ENCODE measurements around the gene STARD8.
"Not testable (repeated sequence)": the region's sequence is repeated elsewhere in the genome, so short reads cannot be mapped to it uniquely, and the experiment has no call there.

STARD8 gene

DNA sequence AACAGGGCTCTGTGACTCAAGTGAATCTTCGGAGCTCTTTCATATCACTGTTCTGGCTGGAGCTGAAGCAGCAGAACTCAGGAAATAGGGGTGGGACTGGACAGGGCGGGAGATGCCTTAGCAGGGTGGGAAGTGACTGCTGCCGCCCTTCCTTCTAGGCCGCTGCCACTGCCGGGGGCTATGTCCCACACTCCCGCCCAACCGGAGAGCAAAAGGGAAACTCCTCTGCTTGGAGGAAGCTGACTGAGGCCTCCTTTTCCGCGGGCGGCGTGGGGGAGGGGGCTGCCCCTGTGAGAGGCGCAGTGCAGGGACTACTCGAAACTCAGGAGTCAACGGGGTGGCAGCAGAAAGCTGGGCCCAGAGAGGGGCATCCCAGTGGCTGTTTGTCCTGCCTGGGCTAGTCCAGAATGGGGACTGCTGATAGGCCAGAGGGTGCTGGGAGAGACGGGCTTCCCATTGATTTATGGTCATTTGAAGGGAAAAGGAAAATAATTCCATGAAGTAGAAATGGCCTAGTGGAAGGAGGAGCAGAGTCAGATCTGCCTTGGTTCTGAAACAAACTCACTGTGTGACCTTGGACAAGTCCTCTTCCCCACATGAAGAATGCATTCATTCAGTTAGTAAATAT is 36.9 kb downstream of the STARD8 start:
- no peak for DNase-seq (ENCODE audit: low read depth, low spot score)
- H3K4me3 ChIP-seq (ENCODE audit: low read length) = no peak overlapping the region

DNA sequence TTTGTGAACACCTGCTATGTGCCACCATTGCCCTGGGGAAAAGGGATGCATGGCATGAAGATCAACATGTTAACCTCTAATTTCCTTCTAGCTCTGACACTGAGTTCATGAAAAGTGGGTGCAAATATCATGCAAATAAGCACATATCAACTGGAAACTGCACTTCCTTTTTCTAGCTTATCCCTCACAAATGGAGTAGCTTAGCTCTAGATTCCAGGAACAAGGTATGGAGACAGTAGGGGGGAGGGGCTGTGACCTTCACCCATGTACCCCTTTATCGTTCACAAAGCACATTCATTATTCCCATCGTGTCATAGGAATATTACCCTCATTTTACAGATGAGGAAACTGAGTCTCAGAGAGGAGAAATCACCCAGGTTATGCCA is 37.4 kb downstream of the STARD8 start:
- no peak for DNase-seq (ENCODE audit: low read depth, low spot score)
- H3K4me3 ChIP-seq (ENCODE audit: low read length) = no peak overlapping the region

DNA sequence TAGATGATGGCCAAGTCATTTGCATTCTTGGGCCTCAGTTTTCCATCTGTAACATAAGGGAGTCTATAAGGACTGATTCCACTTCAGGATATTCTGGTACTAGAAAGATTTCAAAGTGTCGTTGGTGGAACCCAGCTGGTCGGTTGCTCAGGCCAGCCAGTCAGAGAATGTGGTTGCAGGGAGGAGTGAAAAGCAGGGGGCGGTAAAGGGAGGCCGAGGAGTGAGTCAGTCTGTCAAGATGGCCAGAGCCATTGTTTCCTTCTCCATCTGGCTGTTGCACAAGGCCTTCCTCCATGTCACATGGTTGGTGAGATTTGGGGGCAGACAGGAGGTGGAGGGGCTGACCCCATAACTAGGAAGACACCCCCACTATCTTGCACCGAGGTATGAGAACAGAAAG is 38.2 kb downstream of the STARD8 start:
- DNase-seq (ENCODE audit: low read depth, low spot score) = no peak

DNA sequence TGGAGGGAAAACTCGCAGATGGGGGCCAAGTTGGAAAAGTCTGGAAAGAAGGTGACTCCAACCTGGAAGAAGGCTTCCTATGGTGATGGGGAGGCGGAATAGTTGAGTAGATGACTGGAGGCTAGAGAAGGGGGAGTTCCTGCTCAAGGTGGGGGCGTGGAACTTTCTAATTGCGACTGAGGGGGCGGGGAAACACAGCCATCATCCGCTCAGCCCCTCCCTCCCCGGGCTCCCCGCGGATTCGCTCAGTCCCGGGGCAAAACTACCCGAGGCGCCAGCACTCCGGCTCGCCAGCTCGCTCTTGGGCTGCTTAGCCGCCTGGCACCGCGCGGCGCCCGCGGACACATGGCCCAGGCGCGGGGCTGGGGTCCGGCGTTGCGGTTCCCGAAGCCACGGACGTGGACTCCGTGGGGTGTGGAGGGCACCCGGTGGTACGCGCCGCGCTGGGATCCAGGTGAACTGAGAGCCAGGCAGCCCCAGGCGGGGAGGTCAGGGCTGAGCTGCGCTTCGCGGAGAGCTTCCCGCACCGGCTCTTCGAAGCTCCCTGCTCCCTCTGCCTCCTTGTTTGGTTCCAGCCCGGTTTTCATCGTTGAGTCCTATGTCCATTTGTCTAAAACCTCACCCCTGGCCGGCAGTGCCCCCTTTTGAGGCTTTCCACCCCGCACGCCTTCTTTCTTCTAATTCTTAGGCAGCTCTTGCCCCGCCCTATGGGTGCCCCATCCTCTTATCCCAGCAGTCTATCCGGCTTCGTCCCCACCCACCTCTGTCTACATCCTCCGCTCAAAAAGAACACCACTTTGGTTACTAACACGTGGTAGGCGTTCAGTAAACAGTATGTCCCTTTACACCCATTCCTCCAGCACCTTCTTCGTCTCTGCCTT is 38.9 kb downstream of the STARD8 start:
- no peak overlapping the region for H3K4me3 ChIP-seq (ENCODE audit: low read length)
- no peak for DNase-seq (ENCODE audit: low read depth, low spot score)

More for the DNA sequence above, 38.2 kb downstream of the STARD8 start:
- H3K4me3 ChIP-seq (ENCODE audit: low read length) = no peak overlapping the region

DNA sequence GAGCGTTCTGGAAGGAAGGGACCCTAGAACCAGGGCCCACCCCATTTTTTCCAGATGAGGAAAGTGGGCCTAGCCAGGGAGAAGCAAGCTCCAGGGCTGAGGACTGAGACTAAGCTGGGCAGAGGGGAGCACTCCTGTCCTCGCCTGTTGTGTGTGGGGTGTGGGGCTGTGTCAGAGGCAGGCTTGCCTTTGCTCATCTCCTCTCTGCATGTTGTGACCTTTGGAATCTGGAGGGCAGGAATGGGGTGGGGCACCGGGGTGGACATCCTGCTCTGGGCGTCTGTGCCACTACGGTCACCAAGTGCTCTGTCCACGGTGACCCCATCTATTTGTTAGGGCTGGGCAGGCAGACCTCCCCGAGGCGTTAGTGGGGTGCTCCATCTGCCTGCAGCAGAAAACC is 41.5 kb downstream of the STARD8 start:
- DNase-seq (ENCODE audit: low read depth, low spot score); H3K4me3 ChIP-seq (ENCODE audit: low read length): not testable (repeated sequence)

DNA sequence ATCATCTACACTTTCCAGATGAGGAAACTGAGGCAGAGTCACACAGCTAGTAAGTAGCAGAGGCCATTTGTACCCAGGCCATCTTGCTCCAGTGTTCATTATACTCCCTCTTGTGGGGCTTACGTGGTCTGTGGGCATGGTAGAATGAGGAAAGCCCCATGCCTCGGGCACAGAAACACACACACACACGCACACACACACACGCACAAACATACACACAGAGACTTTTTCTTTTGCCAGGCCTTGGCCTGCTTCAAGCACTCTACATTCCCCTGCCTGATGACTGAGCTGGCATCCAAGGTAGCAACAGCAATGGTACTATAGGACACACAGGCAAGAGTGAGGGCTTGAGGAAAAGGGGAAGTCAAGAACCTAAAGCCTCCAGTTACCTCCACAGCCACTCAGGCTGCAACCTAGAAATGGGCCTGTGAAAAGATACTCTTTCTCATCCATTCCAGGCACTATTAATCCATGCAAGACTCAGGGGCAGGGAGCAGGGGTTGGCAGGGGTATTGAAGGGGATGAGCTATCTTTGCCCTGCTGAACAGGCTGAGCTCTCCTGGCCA is 43.6 kb downstream of the STARD8 start:
- H3K4me3 ChIP-seq (ENCODE audit: low read length) = no peak overlapping the region
- DNase-seq (ENCODE audit: low read depth, low spot score) = no peak

DNA sequence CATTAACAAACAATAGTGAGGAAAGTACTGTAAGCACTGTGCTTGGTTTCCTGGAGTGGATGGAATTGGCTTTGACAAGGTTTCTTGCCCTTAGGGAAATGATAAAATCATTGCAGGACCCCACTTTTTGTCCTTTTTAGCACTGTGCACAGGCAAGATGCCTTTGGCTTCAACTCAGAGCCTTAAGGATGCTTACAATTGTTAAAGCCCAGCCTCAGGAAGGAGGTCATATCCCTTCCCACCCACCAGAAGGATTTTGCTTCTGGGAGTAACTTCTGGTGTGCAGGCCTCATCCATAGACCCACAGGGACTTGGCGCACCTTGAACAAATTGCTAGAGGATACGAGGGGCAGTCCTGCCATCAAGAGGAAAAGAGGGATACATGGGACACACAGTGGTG is 44.5 kb downstream of the STARD8 start:
- H3K4me3 ChIP-seq (ENCODE audit: low read length) = no peak overlapping the region
- no peak for DNase-seq (ENCODE audit: low read depth, low spot score)

DNA sequence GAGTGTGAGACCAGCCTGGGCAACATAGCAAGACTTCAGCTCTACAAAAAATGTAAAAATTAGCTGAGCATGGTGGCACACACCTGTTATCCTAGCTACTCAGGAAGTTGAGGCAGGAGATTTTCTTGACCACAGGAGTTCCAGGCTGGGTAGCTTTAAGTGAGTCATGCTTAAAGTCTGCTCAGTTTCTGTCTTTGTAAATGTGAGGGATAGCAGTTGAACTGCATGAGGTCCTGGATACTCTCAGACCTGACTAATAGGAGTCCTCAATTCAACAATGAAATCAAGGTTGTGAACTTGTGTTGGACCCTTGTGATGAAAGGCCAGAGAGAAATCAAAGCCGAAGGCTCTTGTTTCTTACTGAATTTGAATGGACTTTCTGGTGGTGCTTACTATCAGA is 45.2 kb downstream of the STARD8 start:
- H3K4me3 ChIP-seq (ENCODE audit: low read length) = no peak overlapping the region
- no peak for DNase-seq (ENCODE audit: low read depth, low spot score)

DNA sequence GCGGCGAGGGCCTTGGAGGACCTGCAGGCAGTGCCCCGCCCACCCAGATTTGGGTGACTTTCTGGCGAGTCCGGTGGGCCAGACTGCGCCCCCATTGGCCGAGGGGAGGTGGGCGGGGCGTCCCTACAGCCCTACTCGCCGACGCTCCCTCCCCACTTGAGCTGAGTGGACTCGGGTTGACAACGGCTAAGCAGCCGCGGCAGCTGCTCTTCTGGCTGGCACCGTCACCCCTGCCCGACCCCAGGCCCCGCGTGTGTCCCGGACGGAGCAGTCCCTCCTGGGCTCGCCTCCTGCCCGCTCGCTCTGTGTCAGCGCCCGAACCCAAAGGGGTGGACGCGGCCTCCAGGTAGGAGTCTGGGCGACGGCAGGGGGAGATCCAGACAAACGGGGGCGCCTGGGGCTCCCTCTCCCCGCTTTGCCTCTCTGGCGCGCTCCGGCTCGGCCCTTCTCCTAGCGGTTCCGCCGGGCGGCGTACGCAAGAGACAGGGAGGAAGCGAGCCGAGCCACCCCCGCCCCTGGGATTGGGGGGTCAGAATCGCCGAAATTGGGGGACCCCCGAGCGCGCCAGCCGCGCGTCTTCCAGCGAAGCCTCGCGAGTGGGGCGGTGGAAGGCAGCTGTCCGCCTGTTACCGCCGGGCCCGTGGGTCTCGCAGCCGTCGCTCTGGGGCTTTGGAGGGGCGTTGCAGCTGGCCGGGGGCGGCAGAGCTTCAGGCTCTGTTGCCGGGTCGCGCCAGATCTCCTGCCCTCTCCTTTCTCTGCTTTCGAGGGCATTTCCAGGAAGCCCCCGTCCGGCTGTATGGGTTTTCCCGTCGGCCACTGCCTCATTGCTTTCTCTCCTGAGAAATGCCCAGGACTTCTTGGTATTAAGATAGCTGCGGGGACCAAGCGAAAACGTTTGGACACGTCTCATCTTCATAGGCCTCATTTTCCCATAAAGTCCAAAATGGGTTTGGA is 46.3 kb downstream of the STARD8 start:
- no peak for DNase-seq (ENCODE audit: low read depth, low spot score)
- H3K4me3 ChIP-seq (ENCODE audit: low read length) = no peak overlapping the region

DNA sequence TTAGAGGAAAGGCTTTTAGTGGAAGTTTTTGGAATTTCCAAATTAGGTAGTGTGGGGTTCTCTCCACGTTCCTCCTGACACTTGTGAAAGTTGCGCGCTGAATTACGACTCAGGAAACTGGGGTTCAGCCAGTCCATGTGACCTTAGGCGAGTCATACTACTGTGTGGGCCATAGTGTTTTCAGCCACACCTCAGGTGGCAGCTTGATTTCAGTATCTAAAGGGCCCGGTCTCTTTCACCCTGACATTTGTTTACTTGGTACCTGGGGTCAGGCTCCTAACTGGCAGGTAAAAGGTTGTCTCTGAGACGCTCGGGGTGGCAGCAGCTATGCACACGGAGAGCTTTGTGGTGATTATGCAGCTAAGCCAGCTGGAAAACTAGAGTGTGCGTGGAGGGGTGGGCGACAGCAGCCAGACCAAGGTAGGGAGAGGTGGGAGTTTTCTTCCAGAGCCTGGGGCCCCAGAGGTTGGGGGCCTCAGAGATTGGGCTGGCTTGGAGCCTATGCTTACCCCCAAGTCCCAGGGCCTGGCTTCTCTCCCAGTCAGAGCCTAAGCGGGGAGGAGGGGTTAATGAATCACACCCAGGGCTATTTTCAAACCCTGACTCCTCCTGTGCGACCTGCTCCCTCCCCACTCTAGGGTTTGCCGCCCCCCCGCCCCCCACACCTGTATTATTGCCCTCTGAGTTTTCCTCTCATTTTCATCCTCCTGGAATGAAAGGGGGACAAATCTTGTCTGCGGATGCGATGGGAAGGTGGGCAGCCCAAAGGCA is 47.2 kb downstream of the STARD8 start:
- no peak for DNase-seq (ENCODE audit: low read depth, low spot score)
- no peak overlapping the region for H3K4me3 ChIP-seq (ENCODE audit: low read length)

DNA sequence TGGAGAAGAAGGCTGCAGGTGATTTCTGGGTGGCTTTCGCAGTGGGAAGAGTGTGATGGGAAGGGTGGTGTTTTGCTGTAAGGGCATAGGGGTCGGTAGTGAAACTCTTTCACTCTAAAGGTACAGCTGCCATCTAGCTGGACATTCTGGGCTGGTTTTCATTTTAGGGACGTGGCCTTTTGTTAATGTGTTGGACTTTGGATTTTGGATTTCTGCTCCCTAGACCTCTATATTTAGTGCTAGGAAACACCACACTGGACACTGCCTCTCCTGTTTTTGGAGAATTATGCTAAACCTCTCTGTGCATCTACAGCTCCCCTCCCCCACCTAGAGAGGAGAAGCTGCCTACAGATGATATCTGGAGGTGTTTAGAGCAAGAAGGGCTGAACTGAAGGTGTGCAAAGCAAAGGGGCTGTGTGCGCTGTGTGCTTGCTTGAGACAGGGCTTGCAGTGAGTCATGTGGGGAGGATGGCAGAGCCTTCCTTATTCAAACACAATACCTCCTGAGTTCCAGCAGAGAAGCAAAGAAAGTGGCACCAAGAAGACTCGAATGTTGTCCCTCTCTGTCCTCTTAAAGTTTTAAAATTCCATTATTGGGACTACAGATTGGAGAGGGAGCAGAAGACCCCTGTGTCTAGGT is 47.9 kb downstream of the STARD8 start:
- DNase-seq (ENCODE audit: low read depth, low spot score) = no peak

DNA sequence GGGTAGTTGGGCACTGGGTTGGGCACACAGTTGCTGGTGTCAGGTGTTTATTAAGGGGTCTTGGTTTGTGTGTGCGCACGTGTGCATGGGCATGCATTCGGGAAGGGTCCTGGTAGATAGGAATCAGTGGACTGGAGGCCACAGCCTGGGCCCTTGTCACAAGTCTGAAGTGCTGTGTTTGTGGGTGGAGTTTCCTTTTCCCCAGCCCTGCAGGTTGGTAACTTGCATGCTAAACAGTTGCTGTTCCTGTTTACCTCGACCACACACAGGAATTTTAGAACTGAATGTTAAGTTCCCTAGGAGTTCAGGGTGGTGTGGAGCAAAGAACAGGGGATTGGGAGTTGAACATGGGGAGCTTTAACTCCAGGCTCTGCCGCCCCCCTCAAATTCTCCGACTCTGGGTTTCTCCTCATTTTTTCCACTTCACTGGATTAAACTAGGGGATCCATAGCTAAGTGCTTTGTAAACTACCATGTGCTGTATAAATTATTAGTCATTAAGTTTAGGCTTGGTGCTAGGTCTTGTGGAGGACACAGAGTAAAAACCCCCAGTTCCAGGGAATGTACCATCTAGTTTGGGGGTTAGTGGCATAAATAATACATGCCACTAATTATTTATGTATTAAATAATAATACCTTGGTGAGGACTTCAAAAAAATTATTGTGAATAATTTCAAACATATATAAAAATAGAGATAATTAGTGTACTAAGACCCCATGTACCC is 49.0 kb downstream of the STARD8 start:
- H3K4me3 ChIP-seq (ENCODE audit: low read length) = no peak overlapping the region
- no peak for DNase-seq (ENCODE audit: low read depth, low spot score)

More for the DNA sequence above, 47.9 kb downstream of the STARD8 start:
- H3K4me3 ChIP-seq (ENCODE audit: low read length) = no peak overlapping the region

DNA sequence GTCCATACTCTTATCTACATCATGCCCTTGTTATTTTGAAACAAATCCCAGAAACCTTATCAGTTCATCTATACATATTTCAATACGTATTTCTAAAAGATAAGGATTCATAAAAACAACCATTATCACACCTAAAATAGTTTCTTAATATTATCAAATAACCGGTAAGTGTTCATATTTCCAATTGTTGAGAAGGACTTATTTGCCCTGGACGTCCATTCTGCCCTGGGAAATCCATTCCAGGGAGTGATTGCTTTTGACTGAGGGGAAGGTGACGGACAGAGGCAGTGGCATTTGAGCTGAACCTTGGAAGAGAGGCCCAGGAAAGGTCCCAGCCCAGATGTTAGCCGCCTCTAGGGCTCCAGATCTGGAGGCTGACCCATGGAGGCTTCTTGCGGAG is 49.6 kb downstream of the STARD8 start:
- no peak overlapping the region for H3K4me3 ChIP-seq (ENCODE audit: low read length)
- DNase-seq (ENCODE audit: low read depth, low spot score) = no peak

DNA sequence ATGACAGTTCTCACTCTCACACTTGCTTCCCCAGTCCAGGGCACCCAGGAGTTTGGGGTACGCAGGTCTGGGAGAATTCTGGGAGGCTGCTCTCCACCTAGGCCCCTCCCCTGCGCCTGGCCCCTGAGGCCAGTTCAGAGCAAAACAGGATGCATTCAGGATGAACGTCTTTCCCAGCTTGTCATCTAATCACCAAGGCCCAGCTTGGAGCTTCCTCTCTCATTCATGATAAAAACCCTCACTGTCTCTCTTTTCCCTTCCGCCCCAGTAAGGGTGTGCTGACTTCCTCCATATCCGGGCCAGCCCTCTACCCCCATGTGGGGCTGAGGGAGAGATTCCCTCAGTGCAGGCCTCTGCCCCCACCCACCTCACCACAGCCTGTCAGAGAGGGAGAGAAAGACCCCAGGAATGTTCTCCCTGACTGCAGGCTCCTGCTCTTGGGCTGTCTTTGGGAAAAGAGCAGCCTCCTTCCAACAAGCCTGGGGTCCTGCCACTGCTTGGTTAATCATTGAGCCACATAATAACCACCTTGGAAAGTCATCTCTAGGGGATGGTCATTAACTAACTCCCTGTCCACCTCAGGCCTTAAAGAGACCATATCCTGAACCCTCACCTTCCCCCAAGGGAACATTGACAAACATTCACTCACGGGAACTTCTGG is 50.1 kb downstream of the STARD8 start:
- H3K4me3 ChIP-seq (ENCODE audit: low read length) = no peak overlapping the region
- DNase-seq (ENCODE audit: low read depth, low spot score) = no peak

DNA sequence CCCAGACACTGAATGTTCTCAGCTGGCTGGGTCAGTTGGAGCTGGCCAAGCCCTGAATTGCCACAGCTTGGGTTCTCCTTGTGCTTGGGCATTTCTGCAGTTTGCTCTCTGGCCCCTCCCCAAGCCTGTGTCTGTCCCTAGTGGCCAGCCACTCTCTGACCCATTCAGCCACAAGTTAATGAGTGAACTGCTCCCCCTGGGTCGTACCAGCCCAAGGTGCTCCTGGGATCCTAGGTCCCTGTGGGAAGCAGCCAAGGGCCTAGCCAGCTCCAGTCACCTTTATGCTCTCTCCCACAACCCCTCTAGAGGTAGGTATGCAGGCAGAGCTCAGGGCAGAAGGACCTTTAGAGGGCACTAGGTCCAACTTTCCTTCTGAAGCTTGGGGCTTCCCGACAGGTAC is 51.5 kb downstream of the STARD8 start:
- H3K4me3 ChIP-seq (ENCODE audit: low read length) = no peak overlapping the region
- DNase-seq (ENCODE audit: low read depth, low spot score) = no peak

DNA sequence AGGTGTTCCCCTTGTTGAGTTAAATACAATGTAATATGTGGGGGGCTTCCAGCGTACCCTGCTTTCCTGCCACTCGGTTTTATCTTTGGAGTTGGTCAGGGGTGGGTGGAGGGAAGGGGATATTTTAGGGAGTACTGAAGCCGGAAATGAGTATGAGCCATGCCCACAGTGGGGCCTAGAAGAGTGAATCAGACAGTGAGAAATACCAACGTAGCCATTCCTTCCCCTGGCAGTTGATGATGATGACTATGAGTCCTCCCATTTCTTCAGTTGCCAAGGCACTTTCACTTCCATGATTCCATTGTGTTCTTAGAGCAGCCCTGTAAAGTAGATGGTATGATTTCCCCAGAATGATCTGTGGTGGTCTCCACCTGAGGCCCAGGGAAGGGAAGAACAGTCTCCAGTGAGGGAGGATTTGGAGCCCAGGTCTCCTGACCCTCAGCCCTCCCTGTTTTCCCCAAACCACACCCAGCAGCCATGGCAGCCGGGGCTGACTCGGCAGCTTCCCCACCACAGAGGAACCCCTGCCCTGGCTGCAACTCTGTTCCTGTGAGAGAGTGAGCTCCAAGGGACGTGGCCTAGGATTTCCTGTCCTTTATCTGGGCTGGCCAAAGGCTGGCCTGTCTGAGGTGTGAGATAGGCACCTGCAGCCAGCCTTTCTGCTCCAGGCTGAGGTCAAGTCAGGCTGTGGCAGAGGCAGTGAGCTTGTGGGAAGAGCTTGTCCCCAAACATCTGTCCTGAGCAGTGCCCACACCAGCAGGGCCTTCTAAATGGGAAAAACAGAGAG is 52.7 kb downstream of the STARD8 start:
- no peak overlapping the region for H3K4me3 ChIP-seq (ENCODE audit: low read length)
- DNase-seq (ENCODE audit: low read depth, low spot score) = no peak
